Naive B cell (primary cell): ENCODE results near the gene DLK2. TPM values are rescaled to one million over a fixed set of nuclear protein-coding genes. Genes with fewer than 3 reads are reported as not detected.
"Not testable (repeated sequence)": the region's sequence is repeated elsewhere in the genome, so short reads cannot be mapped to it uniquely, and the experiment has no call there.

Experiments
- ATAC-seq, 2 donors: fragments of 150-1000 bp; cut with Tn5 transposase; 2 replicates each; pipeline ENCODE4 v1.10.0; 2021; ENCODE audit warnings: low read depth in 2 of 2, mild to moderate bottlenecking in 2 of 2, moderate library complexity in 2 of 2
- DNase-seq: peaks from one replicate; pipeline ENCODE4 v3.0.0; 2022
- H3K27ac Mint-ChIP-seq, 6 donors: one replicate each; pipeline ENCODE4 v1.8.0; 2020 to 2022; ENCODE audit warnings: mild to moderate bottlenecking in 6 of 6, mixed read lengths in 6 of 6, moderate library complexity in 5 of 6, inconsistent platforms in 2 of 6
- H3K27me3 Mint-ChIP-seq, 3 donors: one replicate each; pipeline ENCODE4 v1.8.0; 2021 to 2022; ENCODE audit warnings: mixed read lengths in 3 of 3, mild to moderate bottlenecking in 1 of 3
- H3K36me3 Mint-ChIP-seq, 2 donors: one replicate each; pipeline ENCODE4 v1.8.0; 2020 to 2022; ENCODE audit warnings: mixed read lengths in 2 of 2, inconsistent platforms in 1 of 2, mild to moderate bottlenecking in 1 of 2
- H3K4me1 Mint-ChIP-seq, 3 donors: one replicate each; pipeline ENCODE4 v1.8.0; 2020 to 2022; ENCODE audit warnings: mixed read lengths in 3 of 3, inconsistent platforms in 1 of 3, mild to moderate bottlenecking in 1 of 3, moderate library complexity in 1 of 3
- H3K4me3 Mint-ChIP-seq, 8 donors: one replicate each; pipeline ENCODE4 v1.8.0; 2020 to 2022; ENCODE audit warnings: mild to moderate bottlenecking in 8 of 8, mixed read lengths in 8 of 8, moderate library complexity in 8 of 8, inconsistent platforms in 2 of 8
- H3K9me3 Mint-ChIP-seq, 7 donors: one replicate each; pipeline ENCODE4 v1.8.0; 2020 to 2022; ENCODE audit warnings: mixed read lengths in 7 of 7, mild to moderate bottlenecking in 5 of 7, inconsistent platforms in 2 of 7, moderate library complexity in 1 of 7
- polyA plus RNA-seq, 6 donors: library from polyadenylated mRNA; unstranded; fragments of 300-500 nt; fragmentation: Illumina TruSeq; gene quantifications; one replicate each; pipeline ENCODE4 v1.2.3, GENCODE V29; 2021; ENCODE audit warnings: low read depth in 6 of 6

DLK2 gene
- polyA plus RNA-seq, 6 donors from 2014 or later = 0.34 to 0.39 (median 0.39) TPM; not detected in 2

DNA sequence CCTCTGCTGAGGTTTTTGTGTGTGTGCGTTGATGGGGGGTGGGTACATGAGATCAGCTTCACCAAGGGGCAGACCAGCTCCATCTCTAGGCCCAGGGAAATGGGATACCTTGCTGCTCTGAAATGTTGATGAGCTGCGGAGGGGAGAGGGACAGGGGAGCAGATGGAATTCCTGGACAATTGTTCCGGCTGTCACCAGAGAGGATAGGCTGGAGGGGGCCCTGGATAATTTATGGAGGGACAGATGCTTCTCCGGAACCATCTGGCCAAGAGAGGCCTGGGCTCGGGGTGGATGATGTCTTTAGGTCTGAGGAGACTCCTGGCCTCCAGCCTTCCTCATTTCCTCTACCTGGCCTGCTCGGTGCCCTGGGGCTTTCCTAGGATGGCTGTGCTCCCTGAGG, 20.2 kb upstream of the DLK2 start:
- H3K4me1 Mint-ChIP-seq = peaks cover 28 to 31% (median 31%) of the 10 kb centered on the region in 3 donors

DNA sequence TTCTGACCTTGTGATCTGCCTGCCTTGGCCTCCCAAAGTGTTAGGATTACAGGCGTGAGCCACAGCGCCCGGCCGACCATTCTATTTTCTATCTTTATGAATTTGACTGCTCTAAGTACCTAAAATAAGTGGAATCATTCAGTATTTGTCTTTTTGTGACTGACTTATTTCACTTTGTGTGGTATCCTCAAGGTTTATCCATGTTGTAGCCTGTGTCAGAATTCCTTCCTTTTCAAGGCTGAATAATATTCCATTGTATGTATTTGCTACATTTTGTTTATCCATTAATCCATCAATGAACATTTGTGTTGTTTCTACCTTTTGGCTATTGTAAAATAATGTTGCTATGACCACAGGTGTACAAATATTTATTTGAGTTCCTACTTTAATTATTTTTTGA, 17.2 kb upstream of the DLK2 start:
- H3K27ac Mint-ChIP-seq = no peak overlapping the region
- ATAC-seq (no peak), DNase-seq (no peak)
- no peaks in the 10 kb centered on the region for H3K36me3 Mint-ChIP-seq
- no peak overlapping the region for H3K4me3 Mint-ChIP-seq
- H3K4me1 Mint-ChIP-seq = peaks cover 10 to 12% (median 11%) of the 10 kb centered on the region in 3 donors
- H3K27me3 Mint-ChIP-seq = peaks cover 10 to 36% (median 32%) of the 10 kb centered on the region in 3 donors
- no peaks in the 10 kb centered on the region for H3K9me3 Mint-ChIP-seq

More for the DNA sequence above, 20.2 kb upstream of the DLK2 start:
- Mint-ChIP-seq H3K9me3 (no peaks in the 10 kb centered on the region), H3K27me3 (peaks cover 0 to 10% (median 10%) of the 10 kb centered on the region in 3 donors), H3K36me3 (no peaks in the 10 kb centered on the region), H3K27ac (peak overlapping the region in 4 of 6 donors; percentile 39 to 98 (median 51)), H3K4me3 (peak overlapping the region in 1 of 8 donors; percentile 30)
- DNase-seq (no peak), ATAC-seq (no peak)

DNA sequence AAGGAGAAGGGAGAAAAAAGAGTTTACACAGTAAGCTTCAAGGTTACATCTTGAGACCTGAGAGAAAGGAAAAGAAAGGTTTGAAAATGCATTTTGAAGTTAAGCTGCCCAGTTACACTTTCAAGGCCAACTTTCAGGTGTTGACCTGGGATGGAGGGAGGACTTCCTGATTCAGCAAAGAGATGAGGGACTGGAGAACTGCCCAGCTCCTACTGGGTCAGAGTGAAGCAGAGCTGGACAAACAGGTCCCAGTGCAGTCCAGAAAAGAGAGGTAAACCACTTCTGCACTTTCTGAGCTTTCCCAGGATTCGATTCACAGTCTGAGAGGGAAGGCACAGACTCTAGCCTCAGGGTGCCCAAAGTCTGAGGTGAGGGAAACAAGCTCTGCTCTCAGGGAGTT, 16.1 kb upstream of the DLK2 start:
- no peak for ATAC-seq
- H3K4me3 Mint-ChIP-seq = no peak overlapping the region
- no peaks in the 10 kb centered on the region for H3K36me3 Mint-ChIP-seq
- H3K27me3 Mint-ChIP-seq = peaks cover 16 to 45% (median 44%) of the 10 kb centered on the region in 3 donors
- H3K4me1 Mint-ChIP-seq = peaks cover 0 to 3% (median under 1%) of the 10 kb centered on the region in 3 donors
- H3K27ac Mint-ChIP-seq = peak overlapping the region in 1 of 6 donors; percentile 7
- no peak for DNase-seq
- no peaks in the 10 kb centered on the region for H3K9me3 Mint-ChIP-seq

DNA sequence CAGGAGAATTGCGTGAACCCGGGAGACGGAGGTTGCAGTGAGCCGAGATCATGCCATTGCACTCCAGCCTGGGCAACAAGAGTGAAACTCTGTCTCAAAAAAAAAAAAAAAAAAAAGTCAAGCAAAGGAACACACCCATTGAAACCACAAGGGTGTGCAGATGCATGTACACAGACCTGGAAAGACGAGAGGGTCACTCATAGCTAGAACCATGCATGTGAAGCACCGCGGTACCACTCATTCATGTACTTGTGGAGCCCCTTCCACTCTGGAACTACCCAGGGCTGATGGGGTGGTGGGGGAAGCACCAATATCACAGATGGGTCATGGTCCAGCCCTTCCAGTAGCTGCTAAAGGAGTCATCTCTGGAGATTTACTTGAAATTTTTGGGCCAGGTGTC, 14.6 kb upstream of the DLK2 start:
- no peak overlapping the region for H3K27ac Mint-ChIP-seq
- H3K36me3 Mint-ChIP-seq = no peaks in the 10 kb centered on the region
- no peak for DNase-seq
- no peak overlapping the region for H3K4me3 Mint-ChIP-seq
- ATAC-seq = no peak
- H3K4me1 Mint-ChIP-seq = peaks cover 0 to 3% (median 0%) of the 10 kb centered on the region in 3 donors
- no peaks in the 10 kb centered on the region for H3K9me3 Mint-ChIP-seq
- H3K27me3 Mint-ChIP-seq = peaks cover 21 to 45% (median 45%) of the 10 kb centered on the region in 3 donors

DNA sequence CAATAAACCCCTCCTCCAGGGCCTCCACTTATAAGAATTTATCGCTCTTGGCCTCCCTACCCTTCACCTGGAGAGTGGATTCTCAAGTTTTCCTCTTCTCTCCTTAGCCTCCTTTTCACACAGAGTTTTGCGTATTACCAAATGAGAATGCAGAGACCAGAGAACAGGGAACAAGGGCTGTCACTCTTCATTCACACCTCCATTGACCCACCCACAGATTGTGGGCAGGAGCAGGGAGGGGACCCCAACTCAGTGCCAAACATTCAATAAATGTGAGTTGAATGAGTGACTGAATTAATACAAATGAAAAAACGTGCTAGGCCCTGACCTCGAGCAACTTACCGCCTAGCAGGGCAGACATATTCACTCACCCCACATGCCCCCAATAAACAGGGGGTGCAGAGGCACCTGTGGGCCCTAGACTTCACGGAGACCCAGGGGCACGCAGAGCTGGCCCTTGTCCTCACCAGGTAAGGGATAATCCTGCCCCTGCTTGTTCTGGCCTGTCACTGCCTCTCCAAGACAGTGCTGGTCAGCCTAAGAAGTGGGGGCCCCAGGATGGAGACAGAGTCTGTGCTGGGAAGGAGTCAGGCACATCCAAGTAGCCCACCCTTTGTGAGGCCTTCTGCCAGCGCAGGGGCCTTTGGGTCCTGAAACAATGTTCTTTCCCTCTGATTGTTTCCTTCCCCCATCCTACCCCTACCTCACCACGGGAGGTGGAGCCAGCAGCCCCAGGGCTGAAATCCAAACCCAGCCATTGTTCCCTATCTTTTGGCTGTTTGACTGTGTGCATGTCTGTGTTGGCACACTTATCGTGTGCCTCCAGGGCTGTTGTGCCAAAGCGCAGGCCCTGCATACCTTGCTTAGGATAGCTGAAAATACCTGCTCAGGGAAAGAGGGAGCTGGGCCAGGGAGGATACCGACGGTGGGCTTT, 13.7 kb upstream of the DLK2 start:
- H3K27me3 Mint-ChIP-seq = peaks cover 21 to 49% (median 45%) of the 10 kb centered on the region in 3 donors
- ATAC-seq (no peak), DNase-seq (no peak)
- no peaks in the 10 kb centered on the region for H3K36me3 Mint-ChIP-seq
- H3K27ac Mint-ChIP-seq = no peak overlapping the region
- H3K4me3 Mint-ChIP-seq = no peak overlapping the region
- H3K9me3 Mint-ChIP-seq = no peaks in the 10 kb centered on the region
- peaks cover 0 to 3% (median 0%) of the 10 kb centered on the region in 3 donors for H3K4me1 Mint-ChIP-seq

DNA sequence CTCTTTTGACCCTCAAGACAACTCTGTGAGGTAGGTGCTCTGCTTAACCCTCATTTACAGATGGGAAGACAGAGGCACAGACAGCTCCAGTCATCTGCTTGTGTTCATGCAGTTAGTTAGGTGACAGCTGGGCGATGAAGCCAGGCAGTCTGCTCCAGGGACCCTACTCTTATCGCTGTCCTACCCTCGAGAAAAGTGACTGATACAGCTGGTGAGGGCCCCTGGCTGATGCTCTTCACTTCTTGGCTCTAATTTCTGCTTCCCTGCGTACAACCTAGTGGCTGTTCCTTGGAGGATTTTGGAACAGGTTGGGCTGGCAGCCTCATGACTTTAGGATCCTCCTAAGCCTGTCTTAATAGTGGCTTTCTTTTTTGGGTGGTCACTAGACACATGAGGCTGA, 12.9 kb upstream of the DLK2 start:
- Mint-ChIP-seq H3K4me3 (no peak overlapping the region), H3K27ac (no peak overlapping the region), H3K36me3 (no peaks in the 10 kb centered on the region), H3K27me3 (peaks cover 21 to 54% (median 48%) of the 10 kb centered on the region in 3 donors), H3K9me3 (no peaks in the 10 kb centered on the region), H3K4me1 (peaks cover 0 to 3% (median 0%) of the 10 kb centered on the region in 3 donors)
- ATAC-seq (no peak), DNase-seq (no peak)

DNA sequence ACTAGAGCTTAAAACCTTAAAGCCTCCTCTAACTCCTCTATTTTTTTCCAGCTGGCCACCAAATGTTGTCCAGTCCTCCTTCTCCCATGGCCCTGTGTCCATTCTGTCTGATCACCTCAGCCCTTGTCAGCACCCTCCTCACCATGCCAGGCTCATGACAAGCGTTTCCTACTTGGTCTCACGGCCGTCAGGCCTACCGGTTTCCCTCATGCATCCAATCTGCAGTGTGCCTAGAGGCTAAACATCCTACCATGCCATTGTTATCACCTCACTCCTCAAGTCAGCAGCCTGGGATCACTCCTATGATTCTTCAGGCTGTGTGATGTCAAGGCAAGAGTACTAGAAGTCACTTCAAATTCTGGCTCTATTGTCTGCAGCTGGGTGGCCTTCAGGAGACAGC, 12.4 kb upstream of the DLK2 start:
- no peak for ATAC-seq
- no peaks in the 10 kb centered on the region for H3K36me3 Mint-ChIP-seq
- no peak for DNase-seq
- H3K27me3 Mint-ChIP-seq = peaks cover 21 to 58% (median 53%) of the 10 kb centered on the region in 3 donors
- H3K4me1 Mint-ChIP-seq = peaks cover 0 to 3% (median 0%) of the 10 kb centered on the region in 3 donors
- H3K9me3 Mint-ChIP-seq = no peaks in the 10 kb centered on the region
- H3K4me3 Mint-ChIP-seq = no peak overlapping the region
- H3K27ac Mint-ChIP-seq = no peak overlapping the region

DNA sequence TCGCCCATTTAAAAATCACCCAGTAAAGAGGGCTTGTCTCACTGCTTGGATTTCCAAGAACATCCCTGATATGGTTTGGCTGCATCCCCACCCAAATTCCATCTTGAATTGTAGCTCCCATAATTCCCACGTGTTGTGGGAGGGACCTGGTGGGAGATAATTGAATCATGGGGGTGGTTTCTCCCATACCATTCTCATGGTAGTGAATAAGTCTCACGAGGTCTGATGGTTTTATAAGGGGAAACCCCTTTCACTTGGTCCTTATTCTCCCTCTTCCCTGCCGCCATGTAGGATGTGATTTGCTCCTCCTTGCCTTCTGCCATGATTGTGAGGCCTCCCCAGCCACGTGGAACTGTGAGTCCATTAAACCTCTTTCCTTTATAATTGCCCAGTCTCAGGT, 11.9 kb upstream of the DLK2 start:
- DNase-seq, H3K4me1 Mint-ChIP-seq, H3K36me3 Mint-ChIP-seq, H3K9me3 Mint-ChIP-seq, H3K4me3 Mint-ChIP-seq, ATAC-seq: not testable (repeated sequence)
- H3K27me3 Mint-ChIP-seq = peaks cover 21 to 63% (median 58%) of the 10 kb centered on the region in 3 donors
- peak overlapping the region in 1 of 6 donors; percentile 76 for H3K27ac Mint-ChIP-seq

DNA sequence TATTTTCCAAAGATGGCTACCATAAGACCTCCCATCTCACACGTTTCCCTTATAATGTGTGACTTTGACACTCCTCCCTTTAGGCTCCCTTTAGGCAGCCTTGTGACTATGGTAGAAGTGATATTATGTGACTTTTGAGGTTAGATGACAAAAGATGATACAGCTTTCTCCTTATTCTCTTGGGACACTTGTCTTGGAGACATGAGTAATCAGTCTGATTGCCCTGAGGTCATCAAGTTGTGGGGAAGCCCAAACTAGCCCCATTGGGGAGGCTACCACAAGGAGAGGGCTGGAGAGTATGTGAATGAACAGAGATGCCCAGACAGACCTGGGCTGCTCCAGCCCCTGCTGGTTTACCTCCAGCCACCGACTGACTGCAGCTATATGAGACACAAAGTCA, 10.6 kb upstream of the DLK2 start:
- Mint-ChIP-seq H3K4me3 (no peak overlapping the region), H3K4me1 (peaks cover 0 to 3% (median 0%) of the 10 kb centered on the region in 3 donors), H3K27me3 (peaks cover 25 to 62% (median 61%) of the 10 kb centered on the region in 3 donors), H3K27ac (no peak overlapping the region), H3K9me3 (no peaks in the 10 kb centered on the region), H3K36me3 (no peaks in the 10 kb centered on the region)
- no peak for ATAC-seq
- no peak for DNase-seq

DNA sequence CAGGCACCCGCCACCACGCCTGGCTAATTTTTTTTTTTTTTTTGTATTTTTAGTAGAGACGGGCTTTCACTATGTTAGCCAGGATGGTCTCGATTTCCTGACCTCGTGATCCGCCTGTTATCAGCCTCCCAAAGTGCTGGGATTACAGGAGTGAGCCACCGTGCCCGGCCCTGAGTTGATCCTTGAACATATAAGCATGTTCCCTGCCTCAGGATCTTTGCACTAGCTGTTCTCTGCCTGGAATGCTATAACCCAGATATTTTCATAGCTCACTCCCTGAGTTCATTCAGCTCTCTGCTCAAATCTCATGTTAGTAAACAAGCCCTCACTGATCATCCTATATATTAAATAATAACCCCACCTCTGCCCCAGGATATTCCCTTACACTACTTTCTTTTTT, 9.0 kb upstream of the DLK2 start:
- ATAC-seq = no peak
- peaks cover 30 to 54% (median 49%) of the 10 kb centered on the region in 3 donors for H3K27me3 Mint-ChIP-seq
- H3K27ac Mint-ChIP-seq = no peak overlapping the region
- no peak overlapping the region for H3K4me3 Mint-ChIP-seq
- peaks cover 0 to under 1% (median 0%) of the 10 kb centered on the region in 3 donors for H3K4me1 Mint-ChIP-seq
- H3K36me3 Mint-ChIP-seq = no peaks in the 10 kb centered on the region
- no peaks in the 10 kb centered on the region for H3K9me3 Mint-ChIP-seq
- no peak for DNase-seq

DNA sequence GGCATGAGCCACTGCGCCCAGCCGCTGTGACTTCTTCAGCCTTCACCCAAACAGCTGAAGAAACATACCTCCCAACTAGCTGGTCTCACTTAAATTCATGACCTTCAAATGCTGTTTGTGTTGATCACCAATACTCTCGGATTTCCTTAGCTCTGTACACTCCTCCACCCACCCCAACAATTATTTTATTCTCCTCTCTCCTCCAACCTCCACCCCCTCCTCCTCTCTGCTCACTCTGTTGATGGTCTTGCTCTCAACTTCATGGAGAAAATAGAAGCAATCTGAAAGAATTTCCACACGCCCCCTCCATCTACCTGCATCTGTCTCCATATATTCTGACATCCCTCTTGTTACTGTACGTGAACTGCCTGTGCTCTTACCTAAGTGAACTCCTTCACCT, 6.6 kb upstream of the DLK2 start:
- Mint-ChIP-seq H3K4me3 (no peak overlapping the region), H3K27ac (peak overlapping the region in 1 of 6 donors; percentile 25), H3K27me3 (peaks cover 22 to 30% (median 29%) of the 10 kb centered on the region in 3 donors), H3K4me1 (peaks cover 0 to 1% (median under 1%) of the 10 kb centered on the region in 3 donors), H3K36me3 (no peaks in the 10 kb centered on the region), H3K9me3 (no peaks in the 10 kb centered on the region)
- no peak for DNase-seq
- no peak for ATAC-seq

DNA sequence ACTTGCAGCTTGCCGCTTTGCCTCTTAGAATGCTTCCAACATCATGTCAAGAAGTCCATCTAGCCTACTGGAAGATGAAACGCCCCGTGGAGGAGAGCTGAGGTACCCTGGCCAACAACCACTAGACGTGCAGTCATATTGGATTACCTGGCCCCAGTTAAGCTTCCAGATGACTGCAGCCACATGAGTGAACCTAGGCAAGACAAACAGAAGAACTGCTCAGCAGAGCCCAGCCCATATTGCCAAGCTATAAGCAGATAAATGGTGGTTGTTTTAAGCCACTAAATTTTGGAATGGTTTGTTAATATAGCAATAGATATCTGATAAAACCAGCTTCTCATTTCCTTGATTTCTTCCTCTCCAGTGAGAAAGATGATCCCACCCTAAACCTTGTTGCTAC, 4.7 kb upstream of the DLK2 start:
- no peak for ATAC-seq
- Mint-ChIP-seq H3K9me3 (no peaks in the 10 kb centered on the region), H3K4me1 (peaks cover 8 to 17% (median 13%) of the 10 kb centered on the region in 3 donors), H3K27me3 (peaks cover 14 to 27% (median 23%) of the 10 kb centered on the region in 3 donors), H3K27ac (no peak overlapping the region), H3K4me3 (peak overlapping the region in 1 of 8 donors; percentile 56), H3K36me3 (no peaks in the 10 kb centered on the region)
- DNase-seq = no peak

DNA sequence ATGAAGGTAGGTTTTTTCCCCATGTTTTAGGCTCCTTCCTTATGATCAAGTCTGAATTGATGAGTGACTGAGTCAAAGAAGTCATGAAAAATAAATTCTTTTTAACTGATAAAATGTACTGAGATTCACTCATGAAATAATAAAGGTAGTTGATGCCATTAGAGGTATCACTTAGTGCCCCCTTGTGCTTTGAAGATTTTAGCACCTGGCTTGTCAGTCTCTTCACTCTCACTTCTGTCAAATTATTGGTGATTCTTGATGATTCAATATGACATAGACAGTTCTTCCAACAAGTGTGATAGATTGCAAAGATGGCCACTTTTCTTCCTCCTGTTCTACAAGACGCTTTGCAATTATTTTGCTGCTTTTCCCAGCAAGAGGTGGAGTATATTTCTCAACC, 4.2 kb upstream of the DLK2 start:
- Mint-ChIP-seq H3K27ac (no peak overlapping the region), H3K27me3 (peaks cover 14 to 27% (median 23%) of the 10 kb centered on the region in 3 donors), H3K4me3 (peak overlapping the region in 1 of 8 donors; percentile 56), H3K9me3 (no peaks in the 10 kb centered on the region), H3K36me3 (no peaks in the 10 kb centered on the region), H3K4me1 (peaks cover 13 to 22% (median 13%) of the 10 kb centered on the region in 3 donors)
- DNase-seq (no peak), ATAC-seq (no peak)

DNA sequence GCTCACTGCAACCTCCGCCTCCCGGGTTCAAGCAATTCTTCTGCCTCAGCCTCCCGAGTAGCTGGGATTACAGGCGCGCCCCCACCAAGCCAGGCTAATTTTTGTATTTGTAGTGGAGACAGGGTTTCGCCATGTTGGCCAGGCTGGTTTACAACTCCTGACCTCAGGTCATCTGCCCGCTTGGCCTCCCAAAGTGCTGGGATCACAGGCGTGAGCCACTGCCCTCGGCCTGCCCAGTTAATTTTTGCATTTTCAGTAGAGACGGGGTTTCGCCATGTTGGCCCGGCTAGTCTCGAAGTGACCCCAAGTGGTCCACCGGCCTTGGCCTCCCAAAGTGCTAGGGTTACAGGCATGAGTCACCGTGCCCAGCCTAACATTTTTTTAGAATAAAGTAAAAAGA, 2.8 kb upstream of the DLK2 start:
- not testable (repeated sequence) for H3K36me3 Mint-ChIP-seq, H3K4me3 Mint-ChIP-seq, H3K27ac Mint-ChIP-seq, ATAC-seq, DNase-seq, H3K9me3 Mint-ChIP-seq
- Mint-ChIP-seq H3K4me1 (peaks cover 20 to 30% (median 21%) of the 10 kb centered on the region in 3 donors), H3K27me3 (peaks cover 14 to 19% (median 17%) of the 10 kb centered on the region in 3 donors)
